HepG2 (cell line): Measurements from ENCODE around the gene CHTF18. TPM values are rescaled to one million over a fixed set of nuclear protein-coding genes. Genes with fewer than 3 reads are reported as not detected.

ENCODE experiments used
- EED ChIP-seq: sonication (generic); formaldehyde crosslinking; IDR thresholded peaks from 2 replicates; pipeline ENCODE4 v1.5.0; 2020; ENCODE audit warnings: mild to moderate bottlenecking, missing genetic modification reagents
- FLYWCH1 ChIP-seq: sonication (generic); formaldehyde crosslinking; IDR thresholded peaks from 2 replicates; pipeline ENCODE4 v1.8.1; 2023; ENCODE audit warnings: mild to moderate bottlenecking, missing genetic modification reagents
- FOXA1 ChIP-seq, 2 experiments: fragments of 450-650 bp in 1 of 2; sonication (generic) in 1 of 2; formaldehyde crosslinking in 1 of 2; IDR thresholded peaks; 2 replicates each; pipeline versions ENCODE4 v1.4.0 to v1.6.1; 2016 to 2020; ENCODE audit warnings: missing genetic modification reagents in 1 of 2
- HIC2 ChIP-seq: sonication (generic); formaldehyde crosslinking; IDR thresholded peaks from 2 replicates; pipeline ENCODE4 v1.9.0; 2022; ENCODE audit warnings: low read depth, missing genetic modification reagents
- HMG20A ChIP-seq: IDR thresholded peaks from 2 replicates; pipeline ENCODE4 v1.6.1; 2016; ENCODE audit warnings: borderline replicate concordance
- HMGXB3 ChIP-seq: sonication (generic); formaldehyde crosslinking; IDR thresholded peaks from 2 replicates; pipeline ENCODE4 v1.4.0; 2020; ENCODE audit warnings: missing genetic modification reagents, borderline replicate concordance
- HOXD1 ChIP-seq: sonication (generic); formaldehyde crosslinking; IDR thresholded peaks from 2 replicates; pipeline ENCODE4 v1.5.0; 2020; ENCODE audit warnings: missing genetic modification reagents
- MBNL3 ChIP-seq: fragments of 250-450 bp; sonication (Bioruptor Pico); conservative IDR thresholded peaks from 2 replicates; pipeline ENCODE4 v1.8.0; 2022; ENCODE audit warnings: mild to moderate bottlenecking, inconsistent platforms
- NFYC ChIP-seq: IDR thresholded peaks from 2 replicates; pipeline ENCODE4 v1.6.1; 2016; ENCODE audit warnings: missing genetic modification reagents, missing compliant biosample characterization
- RCOR2 ChIP-seq: IDR thresholded peaks from 2 replicates; pipeline ENCODE4 v1.6.1; 2016; ENCODE audit warnings: missing biosample characterization, missing genetic modification reagents
- SALL1 ChIP-seq: sonication (generic); formaldehyde crosslinking; IDR thresholded peaks from 2 replicates; pipeline ENCODE4 v1.8.0; 2022; ENCODE audit warnings: mild to moderate bottlenecking, missing genetic modification reagents
- TBX2 ChIP-seq: sonication (generic); formaldehyde crosslinking; IDR thresholded peaks from 2 replicates; pipeline ENCODE4 v1.5.0; 2020; ENCODE audit warnings: missing genetic modification reagents, mild to moderate bottlenecking, borderline replicate concordance
- ZNF207 ChIP-seq: fragments of 450-650 bp; IDR thresholded peaks from 2 replicates; pipeline ENCODE4 v1.6.1; 2016; ENCODE audit warnings: antibody characterized with exemption, borderline replicate concordance
- ZNF256 ChIP-seq: sonication (generic); formaldehyde crosslinking; conservative IDR thresholded peaks from 2 replicates; pipeline ENCODE4 v1.4.0; 2020; ENCODE audit warnings: missing genetic modification reagents
- ZNF350 ChIP-seq: sonication (generic); formaldehyde crosslinking; IDR thresholded peaks from 2 replicates; pipeline ENCODE4 v1.4.0; 2020; ENCODE audit warnings: mild to moderate bottlenecking, low read depth, missing genetic modification reagents, borderline replicate concordance
- ZNF44 ChIP-seq: sonication (generic); formaldehyde crosslinking; IDR thresholded peaks from 2 replicates; pipeline ENCODE4 v1.5.1; 2020; ENCODE audit warnings: mild to moderate bottlenecking, missing genetic modification reagents
- ZNF512B ChIP-seq: sonication (generic); formaldehyde crosslinking; IDR thresholded peaks from 2 replicates; pipeline ENCODE4 v1.5.1; 2020; ENCODE audit warnings: missing genetic modification reagents, mild to moderate bottlenecking, borderline replicate concordance
- ZNF629 ChIP-seq: sonication (generic); formaldehyde crosslinking; conservative IDR thresholded peaks from 2 replicates; pipeline ENCODE4 v1.5.0; 2020; ENCODE audit warnings: missing genetic modification reagents
- ZNF773 ChIP-seq: sonication (generic); formaldehyde crosslinking; IDR thresholded peaks from 2 replicates; pipeline ENCODE4 v1.4.0; 2020; ENCODE audit warnings: missing genetic modification reagents, borderline replicate concordance
- polyA plus RNA-seq, 8 experiments: library from polyadenylated mRNA; depleted of rRNA in 3 of 8; stranded (reverse) in 7 of 8; unstranded in 1 of 8; fragments of >200 nt; fragmentation: Illumina TruSeq in 4 of 8; extraction: Trizol in 4 of 8; gene quantifications; 2 replicates each; pipeline versions ENCODE4 v1.2.1 to v1.2.3, GENCODE V29; 2011 to 2016; ENCODE audit warnings: low read depth in 4 of 8, missing spikeins in 1 of 8, mixed read lengths in 1 of 8; ENCODE audit not compliant: insufficient read depth in 1 of 8
- total RNA-seq, 5 experiments: library from RNA; depleted of rRNA; stranded (reverse); fragments of >200 nt; fragmentation: Illumina TruSeq; extraction: Trizol; gene quantifications; 2 replicates each; pipeline ENCODE4 v1.2.3, GENCODE V29; 2016; ENCODE audit warnings: low read depth in 1 of 5
- TF ChIP-seq, protein P1 (sequence below): IDR thresholded peaks from 2 replicates; pipeline ENCODE4 v1.6.1; 2016; ENCODE audit warnings: mild to moderate bottlenecking, missing biosample characterization, missing genetic modification reagents

Gene CHTF18
- total and polyA plus RNA-seq, 2 of the 13 experiments (the other 11 are each of a cell fraction or from before 2014, with no cell fraction given) = 8.6 to 22.9 TPM

DNA sequence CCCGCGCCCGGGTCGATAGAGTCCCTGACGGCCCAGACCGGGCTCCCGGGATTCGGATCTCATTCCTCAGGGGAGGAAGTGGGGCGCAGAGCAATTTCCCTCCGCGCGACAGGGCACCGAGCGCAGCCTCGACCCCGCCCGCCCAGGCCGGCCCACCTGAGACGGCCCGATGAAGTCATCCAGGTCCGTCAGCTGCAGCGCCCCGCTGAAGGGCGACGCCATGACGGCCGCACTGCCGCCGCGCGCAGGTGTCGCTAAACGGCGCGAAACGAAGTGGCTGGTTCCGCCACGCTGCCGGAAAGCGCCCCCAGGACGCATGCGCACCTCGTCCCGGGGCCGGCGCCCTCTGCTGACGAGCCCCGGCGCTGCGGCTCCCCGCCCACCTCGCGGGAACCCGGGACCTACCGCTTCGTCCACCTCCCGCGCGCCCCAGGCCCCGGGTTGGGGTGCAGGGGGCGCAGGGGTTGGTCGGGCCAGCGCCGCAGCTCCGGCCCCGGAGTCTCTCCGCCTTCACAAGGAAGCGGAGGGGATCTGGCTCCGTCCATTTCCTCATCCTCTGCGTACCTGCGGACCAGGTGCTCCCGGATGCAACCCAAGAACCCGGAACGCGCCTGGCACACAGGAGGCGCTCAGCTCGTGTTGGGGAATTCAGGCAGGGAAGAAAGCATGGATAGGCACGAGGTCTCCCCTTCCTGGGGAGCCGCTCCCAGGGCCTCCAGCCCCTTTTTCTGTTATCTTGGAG, 47.5 kb upstream of the CHTF18 start, which contains the start of gene CIAO3 (continued):
- TF ChIP-seq HIC2 (CRISPR knock-in tag) (no peak), ZNF512B (no peak), TBX2 (peak; percentile 87), ZNF256 (CRISPR knock-in tag) (0 out of 2 replicates have a peak, but pooled peaks have one; percentile 32), HMGXB3 (CRISPR knock-in tag) (peak; percentile 61; the same call in 1 of the 2 replicates), HMG20A (CRISPR knock-in tag) (no peak), ZNF44 (CRISPR knock-in tag) (peak; percentile 92; the same call in 1 of the 2 replicates), FOXA1 (IDR thresholded peaks at IDR 0.05) (no peak), FOXA1 (CRISPR knock-in tag; IDR thresholded peaks at IDR 0.05) (no peak), EED (CRISPR knock-in tag) (0 out of 2 replicates have a peak, but pooled peaks have one; percentile 40), NFYC (CRISPR knock-in tag) (peak; percentile 49; the same call in 1 of the 2 replicates), FLYWCH1 (no peak), RCOR2 (CRISPR knock-in tag) (no peak), ZNF350 (0 out of 2 replicates have a peak, but pooled peaks have one; percentile 31), MBNL3 (CRISPR knock-in tag) (no peak), SALL1 (CRISPR knock-in tag) (peak; percentile 65), ZNF773 (CRISPR knock-in tag) (no peak), HOXD1 (CRISPR knock-in tag) (peak; percentile 78), ZNF207 (no peak), ZNF629 (CRISPR knock-in tag) (0 out of 2 replicates have a peak, but pooled peaks have one; percentile 14)
- TF ChIP-seq, protein P1, sequence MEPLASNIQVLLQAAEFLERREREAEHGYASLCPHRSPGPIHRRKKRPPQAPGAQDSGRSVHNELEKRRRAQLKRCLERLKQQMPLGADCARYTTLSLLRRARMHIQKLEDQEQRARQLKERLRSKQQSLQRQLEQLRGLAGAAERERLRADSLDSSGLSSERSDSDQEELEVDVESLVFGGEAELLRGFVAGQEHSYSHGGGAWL = peak; percentile 43; the same call in 1 of the 2 replicates
